ENCODE measurements around the gene MEP1B.

Gene MEP1B

DNA sequence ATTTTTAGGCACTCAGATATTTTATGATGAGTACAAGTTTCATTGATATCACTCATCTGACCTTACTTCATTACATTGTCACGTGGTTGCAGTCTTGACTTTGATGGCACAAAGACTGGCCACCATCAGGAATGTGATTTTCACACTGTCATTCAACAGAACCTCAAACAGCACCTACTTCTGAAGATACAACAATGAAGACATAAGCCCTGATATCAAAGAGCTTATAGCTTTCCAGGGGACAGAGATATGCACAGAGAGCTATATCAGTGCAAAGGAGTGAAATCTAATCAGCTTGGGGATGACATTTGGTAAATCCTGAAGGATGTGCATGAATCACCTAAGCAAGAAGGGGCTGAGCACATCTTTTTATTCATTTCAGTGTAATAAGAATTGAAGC, 72.3 kb downstream of the MEP1B start:
- DNase-seq, result no peak

DNA sequence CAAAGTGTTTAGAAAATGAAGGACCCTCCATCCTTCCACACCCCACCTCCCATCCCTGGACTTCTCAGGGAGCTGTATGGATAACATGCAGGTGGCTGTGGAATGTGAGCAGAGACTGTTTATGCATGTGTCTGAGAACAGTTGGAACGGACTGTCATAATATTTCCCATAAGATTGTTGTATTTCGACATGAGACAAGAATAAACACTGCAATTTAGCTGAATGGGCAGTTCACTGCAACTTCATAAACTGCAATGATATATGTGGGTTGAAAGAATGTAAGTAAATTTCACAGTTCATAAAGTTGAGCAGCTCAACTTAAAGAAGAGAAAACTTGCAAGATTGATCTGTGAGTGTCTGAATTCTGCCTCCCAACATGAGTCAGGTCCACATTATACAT, 74.6 kb downstream of the MEP1B start:
- no peak for DNase-seq

DNA sequence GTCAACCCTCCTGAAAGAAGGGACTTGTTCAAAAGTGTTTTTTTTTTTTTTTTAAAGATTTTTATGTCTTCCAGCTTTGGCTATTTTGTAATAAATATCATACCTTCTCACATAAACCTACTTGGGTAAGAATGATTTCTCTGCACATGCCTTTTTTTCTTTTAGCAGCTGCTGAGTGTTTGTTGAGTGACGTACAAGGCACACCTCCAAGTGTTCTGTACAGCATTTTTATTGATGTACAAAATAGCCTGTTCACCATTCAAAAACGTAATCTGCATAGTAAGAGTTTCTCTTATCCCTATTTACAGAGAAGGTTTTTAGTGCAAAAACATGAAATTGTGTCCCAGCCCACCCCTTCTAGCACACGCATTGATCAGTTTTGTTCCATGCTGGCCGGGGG, 77.6 kb downstream of the MEP1B start:
- DNase-seq, result no peak
